GM12878 (cell line): ENCODE measurements around the gene ZBTB22. TPM values are rescaled to one million over a fixed set of nuclear protein-coding genes. Genes with fewer than 3 reads are reported as not detected.

Source experiments
- ATAC-seq: fragments of 200-7000 bp; cut with Tn5 transposase; 3 replicates; pipeline ENCODE4 v1.9.1; 2020; ENCODE audit warnings: mild to moderate bottlenecking, moderate library complexity
- BruUV-seq: library from RNA; stranded (reverse); fragments of 400-500 nt; replicated peaks from 2 replicates; lab custom pipeline; 2021; lab: Mats Ljungman, UMichigan
- CTCF ChIA-PET: fragments of 300-600 bp; sonication (Branson Sonifier 250); formaldehyde crosslinking; extraction: SDS; loops from one replicate; lab custom pipeline; 2021; ENCODE audit warnings: inconsistent platforms; lab: Yijun Ruan, JAX
- POLR2A ChIA-PET: fragments of 350-600 bp; formaldehyde crosslinking; extraction: SDS; loops from one replicate; lab custom pipeline; 2021; ENCODE audit warnings: inconsistent platforms; lab: Charles Lee
- RAD21 ChIA-PET: fragments of 300-600 bp; sonication (Branson Sonifier 250); formaldehyde crosslinking; loops from one replicate; lab custom pipeline; 2023; ENCODE audit warnings: antibody characterized with exemption; ENCODE audit not compliant: unreplicated experiment; lab: Charles Lee
- SMC1A ChIA-PET: fragments of 300-600 bp; sonication (Branson Sonifier 250); formaldehyde crosslinking; loops from one replicate; lab custom pipeline; 2023; ENCODE audit not compliant: unreplicated experiment, uncharacterized antibody; lab: Charles Lee
- DNase-seq: peaks from one replicate; pipeline ENCODE4 v3.0.0-alpha.2; 2011; ENCODE audit warnings: low read depth, low spot score
- FAIRE-seq: peaks from 3 replicates; lab custom pipeline; 2011; peaks lifted over from hg19 to GRCh38; lab: Jason Lieb, UNC
- H2AFZ ChIP-seq: 2 replicates; pipeline ENCODE4 v1.6.0; 2011; ENCODE audit warnings: low read depth, low read length, control low read depth; ENCODE audit not compliant: control insufficient read depth
- H3K27ac ChIP-seq: 2 replicates; pipeline ENCODE4 v1.5.1; 2011; ENCODE audit warnings: control low read depth; ENCODE audit not compliant: control insufficient read depth, insufficient read depth
- H3K27me3 ChIP-seq, 2 experiments: replicated peaks in 1 of 2; 2 replicates each; pipeline versions ENCODE4 v1.6.0 to v1.6.1; 2011; ENCODE audit warnings: low read length in 1 of 2; ENCODE audit not compliant: control insufficient read depth in 2 of 2, insufficient read depth in 2 of 2
- H3K36me3 ChIP-seq, 2 experiments: 2 replicates each; pipeline ENCODE4 v1.5.1; 2011; ENCODE audit warnings: low read length in 1 of 2; ENCODE audit not compliant: control insufficient read depth in 2 of 2, insufficient read depth in 2 of 2
- H3K4me1 ChIP-seq: 2 replicates; pipeline ENCODE4 v1.6.1; 2011; ENCODE audit warnings: mild to moderate bottlenecking, low read length, moderate library complexity, mixed read lengths; ENCODE audit not compliant: control insufficient read depth, insufficient read depth
- H3K4me2 ChIP-seq: 2 replicates; pipeline ENCODE4 v1.6.0; 2011; ENCODE audit warnings: control low read depth; ENCODE audit not compliant: control insufficient read depth, insufficient read depth
- H3K4me3 ChIP-seq: fragments of 200-600 bp; sonication (generic); 2 replicates; pipeline ENCODE4 v1.5.1; 2016
- H3K79me2 ChIP-seq: 2 replicates; pipeline ENCODE4 v1.6.0; 2011; ENCODE audit warnings: low read length; ENCODE audit not compliant: control insufficient read depth, insufficient read depth
- H3K9ac ChIP-seq: 2 replicates; pipeline ENCODE4 v1.8.0; 2011; ENCODE audit warnings: low read length, control low read depth, mixed read lengths; ENCODE audit not compliant: control insufficient read depth, insufficient read depth
- H3K9me3 ChIP-seq: replicated peaks from 3 replicates; pipeline ENCODE4 v1.5.1; 2011; ENCODE audit warnings: mild to moderate bottlenecking, low read length; ENCODE audit not compliant: control insufficient read depth, insufficient read depth
- H4K20me1 ChIP-seq: 2 replicates; pipeline ENCODE4 v1.6.0; 2011; ENCODE audit not compliant: control insufficient read depth, insufficient read depth
- ATF2 ChIP-seq: IDR thresholded peaks from 2 replicates; pipeline ENCODE4 v1.6.1; 2012; ENCODE audit warnings: low read length, inconsistent platforms
- CBX5 ChIP-seq: sonication (generic); IDR thresholded peaks from 2 replicates; pipeline ENCODE4 v1.6.1; 2016; ENCODE audit warnings: low read depth, moderate library complexity, mild to moderate bottlenecking, inconsistent platforms
- CREM ChIP-seq: IDR thresholded peaks from 2 replicates; pipeline ENCODE4 v1.6.1; 2014; ENCODE audit warnings: antibody characterized with exemption, low read depth
- DPF2 ChIP-seq: fragments of 450-650 bp; IDR thresholded peaks from 2 replicates; pipeline ENCODE4 v1.6.1; 2017; ENCODE audit warnings: mild to moderate bottlenecking
- EGR1 ChIP-seq, 2 experiments: IDR thresholded peaks; 1 replicate in 1 of 2; 2 replicates in 1 of 2; pipeline ENCODE4 v1.6.1; 2011 to 2012; ENCODE audit warnings: low read depth in 2 of 2, low read length in 2 of 2, borderline replicate concordance in 1 of 2, mild to moderate bottlenecking in 1 of 2, moderate library complexity in 1 of 2
- ETV6 ChIP-seq, 2 experiments: fragments of 450-650 bp in 1 of 2; IDR thresholded peaks in 1 of 2; conservative IDR thresholded peaks in 1 of 2; 2 replicates each; pipeline ENCODE4 v1.6.1; 2014; ENCODE audit warnings: antibody characterized with exemption in 1 of 2, borderline replicate concordance in 1 of 2, low read depth in 1 of 2, mild to moderate bottlenecking in 1 of 2, moderate library complexity in 1 of 2
- MAX ChIP-seq: IDR thresholded peaks from 2 replicates; pipeline ENCODE4 v1.6.1; 2012; ENCODE audit warnings: low read depth, low read length, improper control_type of control experiment
- NKRF ChIP-seq: fragments of 450-650 bp; conservative IDR thresholded peaks from 2 replicates; pipeline ENCODE4 v1.6.1; 2017; ENCODE audit warnings: mild to moderate bottlenecking, moderate library complexity
- RELA ChIP-seq: fragments of 450-650 bp; IDR thresholded peaks from 2 replicates; pipeline ENCODE4 v1.8.0; 2014; ENCODE audit warnings: borderline replicate concordance; ENCODE audit not compliant: partially characterized antibody
- SMAD5 ChIP-seq: IDR thresholded peaks from 2 replicates; pipeline ENCODE4 v1.6.1; 2016; ENCODE audit warnings: antibody characterized with exemption, low read depth
- SMARCA5 ChIP-seq: fragments of 450-650 bp; IDR thresholded peaks from 2 replicates; pipeline ENCODE4 v1.6.1; 2017; ENCODE audit warnings: mild to moderate bottlenecking
- TAF1 ChIP-seq: IDR thresholded peaks from 2 replicates; pipeline ENCODE4 v1.6.1; 2011; ENCODE audit warnings: mild to moderate bottlenecking, low read depth, low read length, borderline replicate concordance
- TARDBP ChIP-seq: IDR thresholded peaks from 2 replicates; pipeline ENCODE4 v1.6.1; 2016; ENCODE audit warnings: borderline replicate concordance
- ZNF274 ChIP-seq: IDR thresholded peaks from one replicate; pipeline ENCODE4 v1.8.0; 2011; ENCODE audit not compliant: insufficient read length, insufficient read depth
- WGBS: methylation state at CpG from one replicate; pipeline ENCODE4 v1.1.6; 2016; ENCODE audit warnings: low lambda C conversion rate; ENCODE audit not compliant: insufficient replicate concordance, insufficient coverage; ENCODE audit errors: missing lambda C conversion rate; 5-methylcytosine and 5-hydroxymethylcytosine counted together
- in situ Hi-C: fragments of 300-500 bp; cut with MboI; formaldehyde crosslinking; loops from 9 replicates; pipeline ENCODE4 v1.14.3; 2018; ENCODE audit warnings: mixed read lengths
- intact Hi-C: fragments of 100-400 bp; cut with micrococcal nuclease; formaldehyde crosslinking; loops from one replicate; pipeline ENCODE4 v1.14.2; 2022; ENCODE audit not compliant: unreplicated experiment
- polyA plus RNA-seq, 11 experiments: library from polyadenylated mRNA; depleted of rRNA in 4 of 11; unstranded in 6 of 11; stranded (reverse) in 5 of 11; fragments of >200 nt; fragmentation: Nextera tagmentation in 4 of 11; fragmentation: Illumina TruSeq in 1 of 11; extraction: Ambion mirVana in 4 of 11; extraction: Trizol in 1 of 11; gene quantifications; 1 replicate in 1 of 11; 2 replicates in 10 of 11; pipeline versions ENCODE4 v1.2.1 to v1.2.3, GENCODE V29; 2011 to 2016; ENCODE audit warnings: inconsistent platforms in 2 of 11, missing spikeins in 2 of 11, low read depth in 1 of 11
- total RNA-seq, 4 experiments: library from RNA; depleted of rRNA in 3 of 4; stranded (reverse); fragments of >200 nt in 3 of 4; fragmentation: Illumina TruSeq in 1 of 4; extraction: Trizol in 1 of 4; gene quantifications; 2 replicates each; pipeline versions ENCODE4 v1.2.1 to v1.2.3, GENCODE V29; 2013 to 2021
- TF ChIP-seq, protein P1 (sequence below): fragments of 450-650 bp; IDR thresholded peaks from 2 replicates; pipeline ENCODE4 v1.6.1; 2017; ENCODE audit warnings: low read depth, mild to moderate bottlenecking, moderate library complexity

Gene ZBTB22
- total and polyA plus RNA-seq, 10 of the 15 experiments (the other 5 are each of a cell fraction or from before 2014, with no cell fraction given), result 0.11 to 9.9 (median 4.8) TPM

- TF ChIP-seq NKRF (peak; percentile 59; the same call in 1 of the 2 replicates), CREM (no peak; the same call in 1 of the 2 replicates), ZNF274 (no peak), CBX5 (no peak)
Measured at GRCh38 chr6:33314515-33314942, 3.0 kb downstream of the ZBTB22 start (continued).

DNA sequence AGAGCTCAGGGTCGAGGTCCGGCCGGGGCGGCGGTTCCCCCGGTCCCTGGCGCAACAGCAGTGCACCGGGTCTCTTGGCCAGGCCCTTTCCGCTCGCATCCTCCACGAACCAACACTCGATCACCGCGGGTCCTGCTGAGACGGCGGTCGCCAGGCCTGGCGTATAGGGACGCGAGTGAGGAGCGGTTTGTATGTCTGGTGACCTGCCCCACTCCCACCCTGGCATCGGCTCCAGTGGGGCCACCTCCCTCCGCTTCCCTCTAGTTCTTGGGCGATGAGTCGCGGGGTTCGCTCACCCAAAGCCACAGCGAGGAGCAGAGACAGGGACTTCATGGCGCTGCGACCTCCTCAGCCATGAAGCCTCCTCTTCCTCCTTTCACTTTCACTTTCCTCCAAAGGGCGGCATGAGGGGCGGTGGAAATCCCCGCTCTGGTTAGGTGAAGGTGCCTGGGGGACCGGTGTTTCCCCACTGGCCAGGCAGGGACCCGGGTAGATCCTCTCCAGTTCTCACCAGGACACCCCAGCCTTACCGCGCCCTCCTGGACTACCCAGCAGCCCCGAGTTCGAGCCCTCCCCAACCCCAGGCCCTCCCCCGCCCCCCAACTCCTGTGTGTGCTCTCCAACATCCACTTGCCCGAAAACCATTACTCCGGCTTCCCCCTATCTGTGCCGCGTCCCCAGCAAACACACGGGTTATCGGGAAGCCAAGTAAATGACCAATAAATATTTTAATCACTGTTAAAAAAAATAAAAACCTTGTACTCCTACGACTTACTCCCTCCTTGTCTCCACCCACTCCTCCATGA lies 3.6 kb downstream of the ZBTB22 start, which contains the start of gene TAPBP:
TSS of gene TAPBP (minus strand) at position 370 of the 806 bp plus-strand sequence. CDS start at position 333, 37 bp downstream.
- no peaks in the 10 kb centered on the region for H3K9me3 ChIP-seq
- peak within 1 kb of the TSS; percentile 96 for H3K27ac ChIP-seq
- peak within 1 kb of the TSS; percentile 99 for H3K4me3 ChIP-seq
- CTCF ChIA-PET, result interaction anchor here (0.5 to 4.7 kb wide), 6 partner anchors 14 to 117 kb away, joined by 3 to 30 read pairs (median 6); partner anchors contain the start of genes B3GALT4 and RGL2
- no peaks in the 10 kb centered on the region for H4K20me1 ChIP-seq
- ATAC-seq (peak; percentile 70), DNase-seq (no peak), FAIRE-seq (peak; percentile 62)
- SMC1A ChIA-PET, result interaction anchor here (1.0 to 2.1 kb wide), 3 partner anchors 17 to 77 kb away, joined by 3 to 7 read pairs (median 4); partner anchors contain the start of gene WDR46
- under 1% methylated on average over 47 of the region's 47 CpGs for WGBS
- H3K4me1 ChIP-seq, result peaks cover 23% of the 10 kb centered on the region
- RAD21 ChIA-PET, result interaction anchor here (0.7 to 1.4 kb wide), 5 partner anchors 10 to 37 kb away, joined by 3 to 7 read pairs (median 3); partner anchors contain the start of genes B3GALT4 and RGL2
- no TSS peak for BruUV-seq
- no peaks in the 10 kb centered on the region for H3K27me3 ChIP-seq
- H2AFZ ChIP-seq, result peak within 1 kb of the TSS; percentile 61
- peak within 1 kb of the TSS; percentile 97 for H3K9ac ChIP-seq
- H3K36me3 ChIP-seq, result peaks cover 2 to 3% of the 10 kb centered on the region in 2 experiments; a peak in 3 of 4 replicates
- H3K79me2 ChIP-seq, result peaks cover 56% of the 10 kb centered on the region
- POLR2A ChIA-PET, result interaction anchor here (1.0 to 4.5 kb wide), 7 partner anchors 7 to 65 kb away, joined by 4 to 41 read pairs (median 8); partner anchors contain the start of genes B3GALT4, PFDN6, RGL2 and RPS18
- H3K4me2 ChIP-seq, result peak within 1 kb of the TSS; percentile 77
- intact Hi-C loops (loop anchor here (1.0 kb wide), 2 partner anchors 15 to 37 kb away; partner anchors contain the start of gene B3GALT4), in situ Hi-C loops (no loop called here)
- TF ChIP-seq, protein P1, sequence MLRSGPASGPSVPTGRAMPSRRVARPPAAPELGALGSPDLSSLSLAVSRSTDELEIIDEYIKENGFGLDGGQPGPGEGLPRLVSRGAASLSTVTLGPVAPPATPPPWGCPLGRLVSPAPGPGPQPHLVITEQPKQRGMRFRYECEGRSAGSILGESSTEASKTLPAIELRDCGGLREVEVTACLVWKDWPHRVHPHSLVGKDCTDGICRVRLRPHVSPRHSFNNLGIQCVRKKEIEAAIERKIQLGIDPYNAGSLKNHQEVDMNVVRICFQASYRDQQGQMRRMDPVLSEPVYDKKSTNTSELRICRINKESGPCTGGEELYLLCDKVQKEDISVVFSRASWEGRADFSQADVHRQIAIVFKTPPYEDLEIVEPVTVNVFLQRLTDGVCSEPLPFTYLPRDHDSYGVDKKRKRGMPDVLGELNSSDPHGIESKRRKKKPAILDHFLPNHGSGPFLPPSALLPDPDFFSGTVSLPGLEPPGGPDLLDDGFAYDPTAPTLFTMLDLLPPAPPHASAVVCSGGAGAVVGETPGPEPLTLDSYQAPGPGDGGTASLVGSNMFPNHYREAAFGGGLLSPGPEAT, result peak; percentile 91
- peak in 1 of 2 experiments; percentile 56; a peak in 1 of 4 replicates for TF ChIP-seq ETV6 (conservative IDR thresholded peaks at IDR 0.05 in 1 of 2, IDR thresholded peaks at IDR 0.05 in 1 of 2; ENCODE audit: borderline replicate concordance in 1 of 2, low read depth in 1 of 2)
- TF ChIP-seq RELA, result peak; percentile 97
- TF ChIP-seq TAF1, result peak; percentile 84
- peak; percentile 67 for TF ChIP-seq DPF2
- peak; percentile 70; the same call in 1 of the 2 replicates for TF ChIP-seq SMAD5
- peak; percentile 60; the same call in 1 of the 2 replicates for TF ChIP-seq SMARCA5
- TF ChIP-seq EGR1 (IDR thresholded peaks at IDR 0.05; ENCODE audit: borderline replicate concordance in 1 of 2, low read depth in 2 of 2, low read length in 2 of 2), result 0 out of 3 replicates have a peak, but pooled peaks of 1 of the 2 experiments have one; percentile 15
- peak; percentile 59; the same call in 1 of the 2 replicates for TF ChIP-seq MAX
- TF ChIP-seq TARDBP, result 0 out of 2 replicates have a peak, but pooled peaks have one; percentile 39
- TF ChIP-seq ATF2, result no peak
